Stomach smooth muscle (tissue), 2 donors: ENCODE measurements around the gene CLIP3.
"Not testable (repeated sequence)": the region's sequence is repeated elsewhere in the genome, so short reads cannot be mapped to it uniquely, and the experiment has no call there.

ENCODE experiments used
- H3K27ac ChIP-seq: one replicate; pipeline ENCODE4 v1.7.0; 2013; ENCODE audit warnings: mild to moderate bottlenecking, low read length, inconsistent platforms
- H3K27me3 ChIP-seq, 2 donors: one replicate each; pipeline ENCODE4 v1.7.0; 2013; ENCODE audit warnings: low read length in 2 of 2; ENCODE audit not compliant: insufficient read depth in 2 of 2, control insufficient read depth in 1 of 2
- H3K36me3 ChIP-seq, 2 donors: one replicate each; pipeline ENCODE4 v1.7.0; 2013; ENCODE audit warnings: low read length in 2 of 2; ENCODE audit not compliant: control insufficient read depth in 2 of 2, insufficient read depth in 2 of 2
- H3K4me1 ChIP-seq: one replicate; pipeline ENCODE4 v1.7.0; 2013; ENCODE audit warnings: low read length; ENCODE audit not compliant: control insufficient read depth, insufficient read depth
- H3K4me3 ChIP-seq, 2 donors: one replicate each; pipeline ENCODE4 v1.7.0; 2013; ENCODE audit warnings: low read length in 2 of 2
- H3K9ac ChIP-seq, 2 donors: one replicate each; pipeline ENCODE4 v1.7.0; 2013; ENCODE audit warnings: low read length in 2 of 2, mild to moderate bottlenecking in 1 of 2
- H3K9me3 ChIP-seq, 2 donors: one replicate each; pipeline ENCODE4 v1.7.0; 2013; ENCODE audit warnings: low read length in 2 of 2; ENCODE audit not compliant: control insufficient read depth in 2 of 2
- donor health status: healthy.
- donor health status: Pancreatic carcinoma.

Gene CLIP3

DNA sequence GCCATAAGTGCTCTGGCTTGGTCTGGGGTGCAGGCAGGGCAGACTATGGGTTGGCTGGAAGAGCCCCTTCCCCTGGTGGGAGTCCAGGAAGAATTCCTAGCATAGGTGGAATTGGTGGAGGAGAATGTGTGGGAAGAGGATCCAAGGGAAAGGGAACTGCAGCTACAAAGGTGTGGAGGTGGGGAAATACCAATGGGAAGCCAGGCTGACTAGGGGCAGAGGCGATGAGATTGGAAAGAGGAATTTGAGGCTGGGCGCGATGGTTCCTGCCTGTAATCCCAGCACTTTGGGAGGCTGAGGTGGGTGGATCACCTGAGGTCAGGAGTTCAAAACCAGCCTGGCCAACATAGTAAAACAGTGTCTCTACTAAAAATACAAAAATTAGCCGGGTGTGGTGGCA lies 42.5 kb downstream of the CLIP3 start:
- Histone ChIP-seq H3K4me3 (no peak overlapping the region), H3K9ac (no peak overlapping the region), H3K4me1 (peaks cover 8% of the 10 kb centered on the region), H3K36me3 (no peaks in the 10 kb centered on the region), H3K27ac (no peak overlapping the region), H3K27me3 (peaks cover 16 to 20% of the 10 kb centered on the region in 2 donors), H3K9me3 (no peaks in the 10 kb centered on the region)

DNA sequence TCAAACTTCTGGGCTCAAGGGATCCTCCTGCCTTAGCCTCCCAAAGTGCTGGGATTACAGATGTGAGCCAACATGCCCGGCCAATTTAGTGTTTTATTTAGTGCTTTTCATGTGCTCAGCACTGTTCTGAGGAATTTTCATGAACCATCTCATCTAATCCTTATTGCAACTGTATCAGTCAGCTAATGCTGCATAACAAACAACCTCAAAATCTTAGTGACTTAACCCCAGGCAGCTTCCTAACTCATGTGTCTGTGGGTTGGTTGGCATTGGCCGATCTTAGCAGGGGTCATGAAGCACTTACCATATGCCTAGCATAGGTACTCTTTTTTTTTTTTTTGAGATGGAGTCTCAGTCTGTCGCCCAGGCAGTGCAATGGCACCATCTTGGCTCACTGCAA lies 43.8 kb downstream of the CLIP3 start:
- no peak overlapping the region for H3K9ac ChIP-seq
- no peaks in the 10 kb centered on the region for H3K36me3 ChIP-seq
- no peak overlapping the region for H3K27ac ChIP-seq
- no peak overlapping the region for H3K4me3 ChIP-seq
- H3K27me3 ChIP-seq = peaks cover 19 to 24% of the 10 kb centered on the region in 2 donors
- no peaks in the 10 kb centered on the region for H3K9me3 ChIP-seq
- H3K4me1 ChIP-seq = peaks cover 2% of the 10 kb centered on the region

DNA sequence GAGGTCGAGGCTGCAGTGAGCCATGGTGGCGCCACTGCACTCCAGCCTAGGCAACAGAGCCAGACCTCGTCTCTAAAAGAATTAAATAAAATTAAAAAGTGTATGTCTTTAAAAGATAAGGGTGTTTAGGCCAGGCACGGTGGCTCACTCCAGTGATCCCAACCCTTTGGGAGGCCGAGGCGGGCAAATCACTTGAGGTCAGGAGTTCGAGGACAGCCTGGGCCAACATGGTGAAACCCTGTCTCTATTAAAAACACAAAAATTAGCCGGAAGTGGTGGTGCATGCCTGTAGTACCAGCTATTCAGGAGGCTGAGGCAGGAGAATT lies 45.1 kb downstream of the CLIP3 start:
- Histone ChIP-seq H3K4me3 (no peak overlapping the region), H3K9ac (no peak overlapping the region), H3K9me3 (no peaks in the 10 kb centered on the region), H3K4me1 (no peaks in the 10 kb centered on the region), H3K36me3 (no peaks in the 10 kb centered on the region), H3K27me3 (peaks cover 21 to 24% of the 10 kb centered on the region in 2 donors), H3K27ac (no peak overlapping the region)

GRCh38 chr19:35986664-35987570 lies 45.8 kb downstream of the CLIP3 start:
- Histone ChIP-seq H3K36me3 (no peaks in the 10 kb centered on the region), H3K27ac (no peak overlapping the region), H3K4me3 (peak overlapping the region in 1 of 2 donors; percentile 22), H3K4me1 (no peaks in the 10 kb centered on the region), H3K27me3 (peaks cover 23 to 24% of the 10 kb centered on the region in 2 donors), H3K9me3 (no peaks in the 10 kb centered on the region), H3K9ac (no peak overlapping the region)

DNA sequence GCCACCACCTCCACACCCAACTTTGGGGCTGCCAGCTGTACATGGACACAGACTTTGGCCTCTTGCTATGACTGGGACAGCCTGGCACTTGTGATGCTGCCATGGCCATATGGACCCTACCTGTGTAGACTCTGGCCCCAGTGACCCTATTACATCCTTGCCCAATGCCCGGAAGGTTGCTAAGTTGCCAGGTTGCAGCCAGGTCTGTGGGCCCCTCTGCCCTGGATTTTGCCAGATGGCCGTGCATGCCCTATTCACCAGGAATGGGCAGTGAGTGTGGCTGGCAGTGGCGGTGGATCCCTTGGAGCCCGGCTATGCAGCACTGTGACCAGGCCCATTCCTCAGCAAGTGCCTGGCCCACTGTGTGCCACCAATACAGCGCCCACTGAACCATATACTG lies 46.6 kb downstream of the CLIP3 start:
- Histone ChIP-seq H3K9ac (no peak overlapping the region), H3K36me3 (no peaks in the 10 kb centered on the region), H3K9me3 (no peaks in the 10 kb centered on the region), H3K4me1 (no peaks in the 10 kb centered on the region), H3K27me3 (peaks cover 24 to 26% of the 10 kb centered on the region in 2 donors), H3K27ac (no peak overlapping the region), H3K4me3 (no peak overlapping the region)

DNA sequence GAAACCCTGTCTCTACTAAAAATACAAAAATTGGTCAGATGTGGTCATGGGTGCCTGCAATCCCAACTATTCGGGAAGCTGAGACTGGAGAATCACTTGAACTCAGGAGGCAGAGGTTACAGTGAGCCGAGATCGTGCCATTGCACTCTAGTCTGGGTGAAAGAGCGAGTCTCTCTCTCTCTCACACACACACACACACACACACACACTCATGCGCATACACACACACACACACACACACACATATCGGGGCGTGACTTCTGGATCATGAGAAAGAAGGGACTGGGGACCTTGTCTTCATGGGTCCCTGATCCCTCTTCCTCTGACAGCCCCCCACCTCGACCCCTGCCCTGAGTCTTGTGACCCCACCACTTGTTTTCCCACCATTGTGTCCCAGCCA lies 49.5 kb downstream of the CLIP3 start:
- Histone ChIP-seq H3K27me3 (peaks cover 22 to 31% of the 10 kb centered on the region in 2 donors), H3K4me1 (no peaks in the 10 kb centered on the region), H3K9me3 (no peaks in the 10 kb centered on the region), H3K27ac (no peak overlapping the region), H3K36me3 (no peaks in the 10 kb centered on the region), H3K9ac (no peak overlapping the region), H3K4me3 (no peak overlapping the region)

DNA sequence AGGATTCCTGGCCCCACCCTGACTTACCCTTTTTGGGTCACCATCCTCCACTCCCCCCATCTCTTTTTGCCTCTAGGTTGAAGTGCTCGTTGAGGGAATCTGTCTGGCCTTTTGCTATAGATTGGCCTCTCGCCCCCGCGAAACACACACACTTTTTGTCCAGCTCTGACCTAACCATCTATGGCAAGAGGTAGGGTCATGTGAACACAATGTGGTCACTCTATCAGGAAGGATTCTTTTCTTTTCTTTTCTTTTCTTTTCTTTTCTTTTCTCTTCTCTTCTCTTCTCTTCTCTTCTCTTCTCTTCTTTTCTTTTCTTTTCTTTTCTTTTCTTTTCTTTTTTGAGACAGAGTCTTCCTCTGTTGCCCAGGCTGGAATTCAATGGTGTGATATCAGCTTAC lies 51.7 kb downstream of the CLIP3 start:
- not testable (repeated sequence) for H3K4me3 ChIP-seq, H3K9me3 ChIP-seq, H3K27ac ChIP-seq, H3K36me3 ChIP-seq, H3K4me1 ChIP-seq, H3K9ac ChIP-seq
- peaks cover 13 to 26% of the 10 kb centered on the region in 2 donors for H3K27me3 ChIP-seq

GRCh38 chr19:35978832-35979365 lies 53.8 kb downstream of the CLIP3 start:
- Histone ChIP-seq H3K27ac (no peak overlapping the region), H3K4me3 (no peak overlapping the region), H3K27me3 (peaks cover 4 to 20% of the 10 kb centered on the region in 2 donors), H3K4me1 (no peaks in the 10 kb centered on the region), H3K9me3 (no peaks in the 10 kb centered on the region), H3K36me3 (no peaks in the 10 kb centered on the region), H3K9ac (no peak overlapping the region)

DNA sequence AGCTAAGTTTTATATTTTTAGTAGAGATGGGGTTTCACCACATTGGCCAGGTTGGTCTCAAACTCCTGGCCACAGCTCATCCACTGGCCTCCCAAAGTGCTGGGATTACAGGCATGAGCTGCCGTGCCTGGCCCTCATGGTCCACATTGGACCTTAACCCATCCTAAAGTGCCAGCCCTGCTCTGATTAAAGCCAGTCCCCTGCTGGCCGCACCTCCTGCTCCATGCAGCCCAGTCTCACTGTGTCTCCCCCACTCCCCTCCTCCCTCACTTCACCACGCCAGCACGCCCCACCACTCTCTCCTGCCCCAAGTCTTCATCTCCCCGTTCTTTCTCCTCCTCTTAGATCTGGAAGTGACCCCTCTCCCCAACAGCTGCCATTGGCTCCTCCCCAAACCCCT lies 54.4 kb downstream of the CLIP3 start:
- Histone ChIP-seq H3K4me1 (no peaks in the 10 kb centered on the region), H3K9ac (no peak overlapping the region), H3K9me3 (no peaks in the 10 kb centered on the region), H3K4me3 (no peak overlapping the region), H3K36me3 (no peaks in the 10 kb centered on the region), H3K27me3 (peaks cover 4 to 18% of the 10 kb centered on the region in 2 donors), H3K27ac (no peak overlapping the region)

DNA sequence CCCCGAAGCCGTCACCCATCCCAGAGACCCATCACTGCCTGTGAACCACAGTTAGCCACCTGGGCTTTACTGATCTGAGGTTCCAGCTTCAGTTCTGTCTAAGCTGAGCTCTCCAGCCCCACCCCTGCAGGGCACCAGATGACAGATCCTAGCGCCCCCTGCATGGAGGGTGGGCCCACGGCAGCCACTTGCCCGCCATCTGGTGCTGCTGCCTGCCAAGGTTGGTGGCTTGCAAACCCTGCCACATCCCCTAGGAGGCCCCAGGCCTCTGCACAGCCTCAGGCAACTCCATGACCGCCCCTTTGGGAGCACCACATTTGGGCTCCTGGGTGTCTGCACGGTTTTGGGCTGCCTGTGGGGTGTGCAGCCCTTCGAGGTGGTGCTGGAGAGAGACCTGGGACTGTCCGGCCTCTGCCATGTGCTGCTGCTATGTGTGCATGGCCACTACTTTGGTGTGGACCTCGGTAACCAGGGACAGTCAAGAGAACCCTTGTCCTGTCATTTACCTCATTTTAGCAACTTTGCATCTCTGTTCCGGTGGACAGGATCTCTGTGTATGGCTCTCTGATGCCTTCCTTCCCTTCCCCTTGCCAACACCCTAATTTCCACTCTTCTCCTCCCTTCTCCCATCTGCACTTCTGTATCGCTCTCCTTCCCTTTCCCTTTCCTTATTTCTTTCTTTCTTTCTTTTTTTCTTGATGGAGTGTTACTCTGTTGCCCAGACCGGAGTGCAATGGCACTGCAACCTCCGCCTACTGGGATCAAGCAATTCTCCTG lies 55.0 kb downstream of the CLIP3 start:
- Histone ChIP-seq H3K36me3 (no peaks in the 10 kb centered on the region), H3K4me3 (no peak overlapping the region), H3K4me1 (no peaks in the 10 kb centered on the region), H3K9ac (no peak overlapping the region), H3K27me3 (peaks cover 4 to 18% of the 10 kb centered on the region in 2 donors), H3K27ac (no peak overlapping the region), H3K9me3 (no peaks in the 10 kb centered on the region)
